GM12878 (cell line): Measurements from ENCODE around the gene DTWD2. TPM values are rescaled to one million over a fixed set of nuclear protein-coding genes. Genes with fewer than 3 reads are reported as not detected.

ENCODE experiments used
- ATAC-seq: fragments of 200-7000 bp; cut with Tn5 transposase; 3 replicates; pipeline ENCODE4 v1.9.1; 2020; ENCODE audit warnings: mild to moderate bottlenecking, moderate library complexity
- BruUV-seq: library from RNA; stranded (reverse); fragments of 400-500 nt; replicated peaks from 2 replicates; lab custom pipeline; 2021; lab: Mats Ljungman, UMichigan
- CTCF ChIA-PET: fragments of 300-600 bp; sonication (Branson Sonifier 250); formaldehyde crosslinking; extraction: SDS; loops from one replicate; lab custom pipeline; 2021; ENCODE audit warnings: inconsistent platforms; lab: Yijun Ruan, JAX
- POLR2A ChIA-PET: fragments of 350-600 bp; formaldehyde crosslinking; extraction: SDS; loops from one replicate; lab custom pipeline; 2021; ENCODE audit warnings: inconsistent platforms; lab: Charles Lee
- RAD21 ChIA-PET: fragments of 300-600 bp; sonication (Branson Sonifier 250); formaldehyde crosslinking; loops from one replicate; lab custom pipeline; 2023; ENCODE audit warnings: antibody characterized with exemption; ENCODE audit not compliant: unreplicated experiment; lab: Charles Lee
- SMC1A ChIA-PET: fragments of 300-600 bp; sonication (Branson Sonifier 250); formaldehyde crosslinking; loops from one replicate; lab custom pipeline; 2023; ENCODE audit not compliant: unreplicated experiment, uncharacterized antibody; lab: Charles Lee
- DNase-seq: peaks from one replicate; pipeline ENCODE4 v3.0.0-alpha.2; 2011; ENCODE audit warnings: low read depth, low spot score
- FAIRE-seq: peaks from 3 replicates; lab custom pipeline; 2011; peaks lifted over from hg19 to GRCh38; lab: Jason Lieb, UNC
- H2AFZ ChIP-seq: 2 replicates; pipeline ENCODE4 v1.6.0; 2011; ENCODE audit warnings: low read depth, low read length, control low read depth; ENCODE audit not compliant: control insufficient read depth
- H3K27ac ChIP-seq: 2 replicates; pipeline ENCODE4 v1.5.1; 2011; ENCODE audit warnings: control low read depth; ENCODE audit not compliant: control insufficient read depth, insufficient read depth
- H3K27me3 ChIP-seq, 2 experiments: replicated peaks in 1 of 2; 2 replicates each; pipeline versions ENCODE4 v1.6.0 to v1.6.1; 2011; ENCODE audit warnings: low read length in 1 of 2; ENCODE audit not compliant: control insufficient read depth in 2 of 2, insufficient read depth in 2 of 2
- H3K36me3 ChIP-seq, 2 experiments: 2 replicates each; pipeline ENCODE4 v1.5.1; 2011; ENCODE audit warnings: low read length in 1 of 2; ENCODE audit not compliant: control insufficient read depth in 2 of 2, insufficient read depth in 2 of 2
- H3K4me1 ChIP-seq: 2 replicates; pipeline ENCODE4 v1.6.1; 2011; ENCODE audit warnings: mild to moderate bottlenecking, low read length, moderate library complexity, mixed read lengths; ENCODE audit not compliant: control insufficient read depth, insufficient read depth
- H3K4me2 ChIP-seq: 2 replicates; pipeline ENCODE4 v1.6.0; 2011; ENCODE audit warnings: control low read depth; ENCODE audit not compliant: control insufficient read depth, insufficient read depth
- H3K4me3 ChIP-seq: fragments of 200-600 bp; sonication (generic); 2 replicates; pipeline ENCODE4 v1.5.1; 2016
- H3K79me2 ChIP-seq: 2 replicates; pipeline ENCODE4 v1.6.0; 2011; ENCODE audit warnings: low read length; ENCODE audit not compliant: control insufficient read depth, insufficient read depth
- H3K9ac ChIP-seq: 2 replicates; pipeline ENCODE4 v1.8.0; 2011; ENCODE audit warnings: low read length, control low read depth, mixed read lengths; ENCODE audit not compliant: control insufficient read depth, insufficient read depth
- H3K9me3 ChIP-seq: replicated peaks from 3 replicates; pipeline ENCODE4 v1.5.1; 2011; ENCODE audit warnings: mild to moderate bottlenecking, low read length; ENCODE audit not compliant: control insufficient read depth, insufficient read depth
- H4K20me1 ChIP-seq: 2 replicates; pipeline ENCODE4 v1.6.0; 2011; ENCODE audit not compliant: control insufficient read depth, insufficient read depth
- CBX5 ChIP-seq: sonication (generic); IDR thresholded peaks from 2 replicates; pipeline ENCODE4 v1.6.1; 2016; ENCODE audit warnings: low read depth, moderate library complexity, mild to moderate bottlenecking, inconsistent platforms
- DPF2 ChIP-seq: fragments of 450-650 bp; IDR thresholded peaks from 2 replicates; pipeline ENCODE4 v1.6.1; 2017; ENCODE audit warnings: mild to moderate bottlenecking
- ESRRA ChIP-seq: IDR thresholded peaks from 2 replicates; pipeline ENCODE4 v1.6.1; 2012; ENCODE audit warnings: mild to moderate bottlenecking, low read length, improper control_type of control experiment
- JUNB ChIP-seq: IDR thresholded peaks from 2 replicates; pipeline ENCODE4 v1.6.1; 2016; ENCODE audit warnings: antibody characterized with exemption, mild to moderate bottlenecking
- MAX ChIP-seq: IDR thresholded peaks from 2 replicates; pipeline ENCODE4 v1.6.1; 2012; ENCODE audit warnings: low read depth, low read length, improper control_type of control experiment
- MYC ChIP-seq: IDR thresholded peaks from 2 replicates; pipeline ENCODE4 v1.6.1; 2011; ENCODE audit warnings: mild to moderate bottlenecking, low read length, moderate library complexity, inconsistent platforms; ENCODE audit not compliant: insufficient read depth, insufficient replicate concordance, insufficient read length, severe bottlenecking
- NR2C1 ChIP-seq: fragments of 450-650 bp; IDR thresholded peaks from 2 replicates; pipeline ENCODE4 v1.6.1; 2017; ENCODE audit warnings: antibody characterized with exemption, mild to moderate bottlenecking, moderate library complexity
- PAX5 ChIP-seq: IDR thresholded peaks from 2 replicates; pipeline ENCODE4 v1.6.1; 2011; ENCODE audit warnings: low read depth, low read length, borderline replicate concordance
- POLR2A ChIP-seq: IDR thresholded peaks from 2 replicates; pipeline ENCODE4 v1.6.1; 2011; ENCODE audit warnings: low read depth, mild to moderate bottlenecking, low read length
- RAD21 ChIP-seq: IDR thresholded peaks from 2 replicates; pipeline ENCODE4 v1.6.1; 2011; ENCODE audit warnings: mild to moderate bottlenecking, low read depth, low read length, moderate library complexity; ENCODE audit not compliant: insufficient read depth
- SIN3A ChIP-seq: IDR thresholded peaks from 2 replicates; pipeline ENCODE4 v1.6.1; 2012; ENCODE audit warnings: low read depth, low read length, improper control_type of control experiment
- SMAD1 ChIP-seq: fragments of 450-650 bp; IDR thresholded peaks from 2 replicates; pipeline ENCODE4 v1.6.1; 2018; ENCODE audit warnings: mild to moderate bottlenecking, low read depth; ENCODE audit not compliant: partially characterized antibody
- SMC3 ChIP-seq: IDR thresholded peaks from 2 replicates; pipeline ENCODE4 v1.6.1; 2011; ENCODE audit warnings: low read length, improper control_type of control experiment, borderline replicate concordance
- SRF ChIP-seq, 2 experiments: IDR thresholded peaks; 2 replicates each; pipeline ENCODE4 v1.6.1; 2011; ENCODE audit warnings: low read depth in 2 of 2, low read length in 2 of 2, mild to moderate bottlenecking in 1 of 2, moderate library complexity in 1 of 2
- STAT3 ChIP-seq: IDR thresholded peaks from 2 replicates; pipeline ENCODE4 v1.6.1; 2011; ENCODE audit warnings: low read depth, low read length, improper control_type of control experiment
- TCF12 ChIP-seq: IDR thresholded peaks from 2 replicates; pipeline ENCODE4 v1.6.1; 2011; ENCODE audit warnings: low read depth, mild to moderate bottlenecking, low read length
- ZNF384 ChIP-seq: IDR thresholded peaks from 2 replicates; pipeline ENCODE4 v1.6.1; 2012; ENCODE audit warnings: low read depth, mild to moderate bottlenecking, low read length, improper control_type of control experiment, borderline replicate concordance
- ZZZ3 ChIP-seq: IDR thresholded peaks from 2 replicates; pipeline ENCODE4 v1.6.1; 2011; ENCODE audit warnings: low read depth; ENCODE audit not compliant: control insufficient read depth, insufficient read length
- whole genome bisulfite sequencing: methylation state at CpG from one replicate; pipeline ENCODE4 v1.1.6; 2016; ENCODE audit warnings: low lambda C conversion rate; ENCODE audit not compliant: insufficient replicate concordance, insufficient coverage; ENCODE audit errors: missing lambda C conversion rate; 5-methylcytosine and 5-hydroxymethylcytosine counted together
- in situ Hi-C: fragments of 300-500 bp; cut with MboI; formaldehyde crosslinking; loops from 9 replicates; pipeline ENCODE4 v1.14.3; 2018; ENCODE audit warnings: mixed read lengths
- intact Hi-C: fragments of 100-400 bp; cut with micrococcal nuclease; formaldehyde crosslinking; loops from one replicate; pipeline ENCODE4 v1.14.2; 2022; ENCODE audit not compliant: unreplicated experiment
- polyA plus RNA-seq, 11 experiments: library from polyadenylated mRNA; depleted of rRNA in 4 of 11; unstranded in 6 of 11; stranded (reverse) in 5 of 11; fragments of >200 nt; fragmentation: Nextera tagmentation in 4 of 11; fragmentation: Illumina TruSeq in 1 of 11; extraction: Ambion mirVana in 4 of 11; extraction: Trizol in 1 of 11; gene quantifications; 1 replicate in 1 of 11; 2 replicates in 10 of 11; pipeline versions ENCODE4 v1.2.1 to v1.2.3, GENCODE V29; 2011 to 2016; ENCODE audit warnings: inconsistent platforms in 2 of 11, missing spikeins in 2 of 11, low read depth in 1 of 11
- total RNA-seq, 4 experiments: library from RNA; depleted of rRNA in 3 of 4; stranded (reverse); fragments of >200 nt in 3 of 4; fragmentation: Illumina TruSeq in 1 of 4; extraction: Trizol in 1 of 4; gene quantifications; 2 replicates each; pipeline versions ENCODE4 v1.2.1 to v1.2.3, GENCODE V29; 2013 to 2021
- TF ChIP-seq, protein P1 (sequence below): fragments of 150-350 bp; IDR thresholded peaks from 2 replicates; pipeline ENCODE4 v1.6.1; 2016; ENCODE audit warnings: low read depth, low read length

DTWD2 gene
- total and polyA plus RNA-seq, 10 of the 15 experiments (the other 5 are each of a cell fraction or from before 2014, with no cell fraction given), result 0.93 to 8.4 (median 5.1) TPM

- no peaks in the 10 kb centered on the region for H3K27me3 ChIP-seq
- H3K4me1 ChIP-seq, result peaks cover 12% of the 10 kb centered on the region; the same call in 1 of the 2 replicates
- no peaks in the 10 kb centered on the region for H4K20me1 ChIP-seq
- peak; percentile 18 for FAIRE-seq
- in situ Hi-C loops, result loop anchor here (5.0 kb wide), 1 partner anchor 385 kb away; no protein-coding TSS in a partner anchor
- peak; percentile 87 for ATAC-seq
- no peak for DNase-seq
- H3K4me3 ChIP-seq, result no peak overlapping the region
- H3K27ac ChIP-seq, result no peak overlapping the region
- BruUV-seq, result no TSS peak
- H3K79me2 ChIP-seq, result no peaks in the 10 kb centered on the region
- H3K9ac ChIP-seq, result no peak overlapping the region
- CTCF ChIA-PET, result interaction anchor here (0.6 to 12.5 kb wide), 44 partner anchors 8 to 900 kb away, joined by 3 to 143 read pairs (median 4); partner anchors contain the start of genes DMXL1, DTWD2 and TNFAIP8
- 19% methylated on average over 5 of the region's 5 CpGs for WGBS
- POLR2A ChIA-PET, result interaction anchor here (0.6 to 1.2 kb wide), 6 partner anchors 34 to 390 kb away, joined by 3 to 4 read pairs (median 3); partner anchors contain the start of gene DTWD2
- SMC1A ChIA-PET, result interaction anchor here (0.6 to 7.1 kb wide), 37 partner anchors 8 to 525 kb away, joined by 3 to 91 read pairs (median 4); partner anchors contain the start of genes DMXL1 and DTWD2
- H3K36me3 ChIP-seq, result no peaks in the 10 kb centered on the region
- intact Hi-C loops, result loop anchor here (1.0 to 10.0 kb wide), 5 partner anchors 51 to 390 kb away; no protein-coding TSS in a partner anchor
- RAD21 ChIA-PET, result interaction anchor here (0.6 to 6.2 kb wide), 43 partner anchors 10 to 417 kb away, joined by 3 to 84 read pairs (median 4); partner anchors contain the start of genes DMXL1 and DTWD2
- peak overlapping the region; percentile 45 for H2AFZ ChIP-seq
- 0 out of 2 replicates have a peak overlapping the region, but pooled peaks have one; percentile 7 for H3K4me2 ChIP-seq
- no peaks in the 10 kb centered on the region for H3K9me3 ChIP-seq
- TF ChIP-seq POLR2A, result no peak
- no peak for TF ChIP-seq SIN3A
- no peak for TF ChIP-seq PAX5
- TF ChIP-seq SRF (IDR thresholded peaks at IDR 0.05; ENCODE audit: low read depth in 2 of 2, low read length in 2 of 2), result no peak
- TF ChIP-seq ZNF384, result 0 out of 2 replicates have a peak, but pooled peaks have one; percentile 25
- no peak for TF ChIP-seq ZZZ3
- no peak for TF ChIP-seq DPF2
- TF ChIP-seq SMAD1, result no peak
- TF ChIP-seq MAX, result no peak
- TF ChIP-seq RAD21, result peak; percentile 92
- TF ChIP-seq CBX5, result 0 out of 2 replicates have a peak, but pooled peaks have one; percentile 23
- no peak for TF ChIP-seq MYC
- TF ChIP-seq STAT3, result no peak
- no peak for TF ChIP-seq JUNB
- TF ChIP-seq NR2C1, result no peak
- TF ChIP-seq, protein P1, sequence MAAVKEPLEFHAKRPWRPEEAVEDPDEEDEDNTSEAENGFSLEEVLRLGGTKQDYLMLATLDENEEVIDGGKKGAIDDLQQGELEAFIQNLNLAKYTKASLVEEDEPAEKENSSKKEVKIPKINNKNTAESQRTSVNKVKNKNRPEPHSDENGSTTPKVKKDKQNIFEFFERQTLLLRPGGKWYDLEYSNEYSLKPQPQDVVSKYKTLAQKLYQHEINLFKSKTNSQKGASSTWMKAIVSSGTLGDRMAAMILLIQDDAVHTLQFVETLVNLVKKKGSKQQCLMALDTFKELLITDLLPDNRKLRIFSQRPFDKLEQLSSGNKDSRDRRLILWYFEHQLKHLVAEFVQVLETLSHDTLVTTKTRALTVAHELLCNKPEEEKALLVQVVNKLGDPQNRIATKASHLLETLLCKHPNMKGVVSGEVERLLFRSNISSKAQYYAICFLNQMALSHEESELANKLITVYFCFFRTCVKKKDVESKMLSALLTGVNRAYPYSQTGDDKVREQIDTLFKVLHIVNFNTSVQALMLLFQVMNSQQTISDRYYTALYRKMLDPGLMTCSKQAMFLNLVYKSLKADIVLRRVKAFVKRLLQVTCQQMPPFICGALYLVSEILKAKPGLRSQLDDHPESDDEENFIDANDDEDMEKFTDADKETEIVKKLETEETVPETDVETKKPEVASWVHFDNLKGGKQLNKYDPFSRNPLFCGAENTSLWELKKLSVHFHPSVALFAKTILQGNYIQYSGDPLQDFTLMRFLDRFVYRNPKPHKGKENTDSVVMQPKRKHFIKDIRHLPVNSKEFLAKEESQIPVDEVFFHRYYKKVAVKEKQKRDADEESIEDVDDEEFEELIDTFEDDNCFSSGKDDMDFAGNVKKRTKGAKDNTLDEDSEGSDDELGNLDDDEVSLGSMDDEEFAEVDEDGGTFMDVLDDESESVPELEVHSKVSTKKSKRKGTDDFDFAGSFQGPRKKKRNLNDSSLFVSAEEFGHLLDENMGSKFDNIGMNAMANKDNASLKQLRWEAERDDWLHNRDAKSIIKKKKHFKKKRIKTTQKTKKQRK, result no peak
- peak; percentile 75; the same call in 1 of the 2 replicates for TF ChIP-seq SMC3
- TF ChIP-seq ESRRA, result no peak
- no peak for TF ChIP-seq TCF12
These were observed 33.8 kb upstream of the DTWD2 start for GRCh38 chr5:119022017-119022745.
